ENCODE measurements around the gene TAF1C. TPM values are rescaled to one million over a fixed set of nuclear protein-coding genes. Genes with fewer than 3 reads are reported as not detected.

The TAF1C gene
- total and polyA plus RNA-seq, 2 of the 8 experiments (the other 6 are each of a cell fraction or from before 2014, with no cell fraction given), result 44.6 to 63.8 TPM

DNA sequence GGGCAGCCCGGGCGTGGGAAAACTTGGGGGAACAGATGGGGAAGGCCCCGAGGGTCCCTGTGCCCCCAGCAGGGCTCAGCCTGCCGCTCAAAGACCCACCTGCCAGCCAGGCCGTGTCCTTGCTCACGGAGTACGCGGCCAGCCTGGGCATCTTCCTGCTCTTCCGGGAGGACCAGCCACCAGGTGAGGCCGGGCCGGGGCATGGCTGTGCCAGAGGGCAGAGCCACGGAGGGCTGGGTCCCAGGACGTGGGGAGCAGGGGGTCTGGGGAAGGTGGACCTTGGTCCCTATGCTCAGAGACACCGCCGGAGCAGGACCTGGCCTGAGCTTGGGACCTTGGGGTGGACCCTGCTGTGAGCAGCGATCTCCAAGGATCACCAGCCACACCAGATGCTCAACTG lies 4.6 kb upstream of the TAF1C start:
- FAIRE-seq (no peak), DNase-seq (ENCODE audit: low read depth in 1 of 2, low spot score in 2 of 2) (no peak)
- ChIA-PET CTCF (ENCODE audit: partially characterized antibody) (interaction anchor here (0.6 to 1.8 kb wide), 4 partner anchors 13 to 116 kb away, joined by 3 to 5 read pairs (median 4); no protein-coding TSS in a partner anchor), POLR2A (ENCODE audit: partially characterized antibody) (no interaction called here)
- peaks cover 0 to under 1% of the 10 kb centered on the region in 2 experiments; a peak in 1 of 4 replicates for H3K79me2 ChIP-seq (ENCODE audit: control insufficient read depth in 1 of 2, insufficient read depth in 2 of 2, low read length in 2 of 2)
- no peaks in the 10 kb centered on the region for H3K27me3 ChIP-seq (replicated peaks in 1 of 4; ENCODE audit: control insufficient read depth in 3 of 4, extremely low read depth in 1 of 4, insufficient read depth in 3 of 4, low read length in 3 of 4)
- H3K36me3 ChIP-seq (ENCODE audit: control insufficient read depth in 2 of 4, insufficient read depth in 4 of 4, low read length in 3 of 4), result no peaks in the 10 kb centered on the region
- WGBS, 2 experiments (ENCODE audit: extremely low coverage in 1 of 2, insufficient coverage in 1 of 2, insufficient read length in 1 of 2, insufficient replicate concordance in 2 of 2, low coverage in 1 of 2, low lambda C conversion rate in 2 of 2, missing lambda C conversion rate in 1 of 2), result 99% methylated on average over 12 of the region's 16 CpGs; no CpG with 5 or more reads in 1 of the 2 experiments
- no peaks in the 10 kb centered on the region; a peak in 1 of 4 replicates for H3K9me3 ChIP-seq (ENCODE audit: insufficient read depth in 2 of 2, low read depth in 1 of 2, low read length in 1 of 2)
- H3K56ac ChIP-seq (replicated peaks; ENCODE audit: insufficient read length, low read depth, low read length), result no peak overlapping the region
- H4K91ac ChIP-seq (replicated peaks; ENCODE audit: insufficient read length, low read length), result no peak overlapping the region
- no peak overlapping the region for H3K18ac ChIP-seq (ENCODE audit: extremely low read depth, low read length)
- no peak overlapping the region for H2AFZ ChIP-seq (ENCODE audit: low read length)
- no peak overlapping the region for H3K4me3 ChIP-seq (ENCODE audit: extremely low read depth in 1 of 4, insufficient read depth in 2 of 4, low read depth in 3 of 4, low read length in 4 of 4)
- no peak overlapping the region for H2BK5ac ChIP-seq (ENCODE audit: low read depth, low read length)
- H2BK120ac ChIP-seq (replicated peaks; ENCODE audit: low read depth, low read length), result no peak overlapping the region
- H3K23ac ChIP-seq (ENCODE audit: insufficient read length), result no peak overlapping the region
- H3K23me2 ChIP-seq (ENCODE audit: low read depth, low read length), result no peaks in the 10 kb centered on the region
- H3K4me2 ChIP-seq (ENCODE audit: insufficient read depth in 1 of 2, low read depth in 2 of 2, low read length in 2 of 2), result no peak overlapping the region
- no peaks in the 10 kb centered on the region for H3K79me1 ChIP-seq (ENCODE audit: low read depth, low read length)
- no peak overlapping the region for H2AK5ac ChIP-seq (ENCODE audit: low read depth, low read length)
- H2BK12ac ChIP-seq (ENCODE audit: low read depth, low read length), result no peak overlapping the region
- H3K27ac ChIP-seq (ENCODE audit: low read depth, low read length), result no peak overlapping the region
- peaks cover 0 to 1% (median 0%) of the 10 kb centered on the region in 4 experiments; a peak in 3 of 7 replicates for H3K4me1 ChIP-seq (replicated peaks in 1 of 4; ENCODE audit: control insufficient read depth in 3 of 4, insufficient read depth in 4 of 4, low read length in 3 of 4)
- H3K4ac ChIP-seq (replicated peaks; ENCODE audit: insufficient read length, low read depth, low read length), result no peak overlapping the region
- no peak overlapping the region for H3K14ac ChIP-seq (ENCODE audit: insufficient read length)
- H4K20me1 ChIP-seq (replicated peaks in 1 of 2; ENCODE audit: control insufficient read depth in 1 of 2, insufficient read depth in 2 of 2, low read length in 2 of 2), result no peaks in the 10 kb centered on the region
- no peak overlapping the region for H3K9ac ChIP-seq (replicated peaks in 1 of 4; ENCODE audit: extremely low read depth in 1 of 4, low read depth in 3 of 4, low read length in 3 of 4)
- no peak overlapping the region for H4K5ac ChIP-seq (ENCODE audit: insufficient read length, low read depth, low read length)
- H4K8ac ChIP-seq (ENCODE audit: extremely low read depth, insufficient read depth, low read length), result peak overlapping the region; percentile 11; the same call in 1 of the 2 replicates
- no peak overlapping the region for H2BK20ac ChIP-seq (ENCODE audit: low read length)
- H2BK15ac ChIP-seq (ENCODE audit: low read length), result no peak overlapping the region
- TF ChIP-seq HDAC2 (IDR thresholded peaks at IDR 0.05; ENCODE audit: borderline replicate concordance in 1 of 2, low read depth in 2 of 2, low read length in 2 of 2) (no peak), BACH1 (IDR thresholded peaks at IDR 0.05; ENCODE audit: low read length) (no peak), JUN (IDR thresholded peaks at IDR 0.05; ENCODE audit: low read depth, low read length) (no peak), TBP (IDR thresholded peaks at IDR 0.05; ENCODE audit: low read depth, low read length) (no peak), TEAD4 (IDR thresholded peaks at IDR 0.05; ENCODE audit: low read depth, low read length) (no peak), BCL11A (IDR thresholded peaks at IDR 0.05; ENCODE audit: low read depth in 2 of 2, low read length in 2 of 2) (no peak), CHD1 (IDR thresholded peaks at IDR 0.05; ENCODE audit: low read depth, low read length) (no peak), SP4 (IDR thresholded peaks at IDR 0.05; ENCODE audit: low read length) (no peak), HDAC6 (IDR thresholded peaks at IDR 0.05; ENCODE audit: low read depth, low read length) (no peak), SAP30 (IDR thresholded peaks at IDR 0.05; ENCODE audit: insufficient read depth, insufficient replicate concordance, low read length) (no peak), YY1 (IDR thresholded peaks at IDR 0.05; ENCODE audit: low read depth, low read length) (no peak), RAD21 (IDR thresholded peaks at IDR 0.05 in 1 of 2, conservative IDR thresholded peaks at IDR 0.05 in 1 of 2; ENCODE audit: low read depth in 2 of 2, low read length in 2 of 2) (no peak)
- TF ChIP-seq, protein P1, sequence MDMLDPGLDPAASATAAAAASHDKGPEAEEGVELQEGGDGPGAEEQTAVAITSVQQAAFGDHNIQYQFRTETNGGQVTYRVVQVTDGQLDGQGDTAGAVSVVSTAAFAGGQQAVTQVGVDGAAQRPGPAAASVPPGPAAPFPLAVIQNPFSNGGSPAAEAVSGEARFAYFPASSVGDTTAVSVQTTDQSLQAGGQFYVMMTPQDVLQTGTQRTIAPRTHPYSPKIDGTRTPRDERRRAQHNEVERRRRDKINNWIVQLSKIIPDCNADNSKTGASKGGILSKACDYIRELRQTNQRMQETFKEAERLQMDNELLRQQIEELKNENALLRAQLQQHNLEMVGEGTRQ (IDR thresholded peaks at IDR 0.05; ENCODE audit: low read length), result no peak
